Activated T-cell treated with anti-CD3 and anti-CD28 coated beads for 4 hours (primary cell): ENCODE data around the gene RTN3.

ENCODE experiments used
- DNase-seq: peaks from one replicate; pipeline ENCODE4 v3.0.0-alpha.2; 2020

The RTN3 gene

GRCh38 chr11:63745304-63746170 is 64.2 kb downstream of the RTN3 start:
- no peak for DNase-seq

- DNase-seq = no peak
Measured at GRCh38 chr11:63747011-63747410, 65.7 kb downstream of the RTN3 start.

DNA sequence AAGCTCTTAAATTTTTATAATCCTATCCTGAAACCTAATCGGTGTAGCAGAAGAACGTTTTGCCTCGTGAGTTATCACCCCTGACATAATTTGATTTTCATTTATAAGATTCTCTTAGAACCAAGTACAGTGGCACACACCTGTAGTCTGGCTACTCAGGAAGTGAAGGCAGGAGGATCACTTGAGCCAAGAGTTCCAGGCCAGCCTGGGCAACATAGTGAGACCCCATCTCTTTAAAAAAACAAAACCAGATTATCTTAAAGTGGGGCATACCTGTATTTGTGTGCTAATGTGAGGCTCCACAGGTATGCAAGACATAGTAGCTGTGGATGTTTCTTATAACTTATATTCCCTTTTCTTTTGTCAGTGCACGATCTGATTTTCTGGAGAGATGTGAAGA is 68.3 kb downstream of the RTN3 start:
- no peak for DNase-seq

GRCh38 chr11:63756919-63757761 is 75.8 kb downstream of the RTN3 start:
- DNase-seq = no peak

DNA sequence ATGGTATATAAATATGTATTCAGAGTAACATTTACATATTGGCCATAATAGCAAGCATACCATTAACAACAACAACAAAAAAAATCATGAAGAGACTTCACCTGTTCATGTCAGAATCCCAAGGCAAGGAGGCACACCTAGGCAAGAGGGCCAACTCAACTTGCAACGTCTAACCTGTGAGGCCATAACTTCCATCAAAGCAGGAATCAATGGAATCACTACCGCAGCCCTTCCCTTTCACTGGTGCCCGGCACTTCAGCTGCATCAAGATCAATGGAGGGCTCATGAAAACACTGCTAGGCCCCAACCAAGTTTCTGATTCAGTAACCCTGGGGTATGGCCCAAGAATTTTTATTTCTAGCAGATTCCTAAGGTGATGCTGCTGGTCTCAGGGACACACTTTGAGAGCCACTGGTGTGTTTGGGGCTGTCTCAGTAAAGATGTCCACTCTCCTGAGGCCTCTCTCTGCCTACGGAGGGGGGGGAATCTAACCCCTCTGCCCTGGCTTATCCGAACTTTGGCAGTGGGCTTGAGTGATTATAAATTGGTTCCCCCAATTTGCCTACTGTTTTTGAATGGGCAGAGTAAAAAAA is 79.3 kb downstream of the RTN3 start:
- DNase-seq = no peak

DNA sequence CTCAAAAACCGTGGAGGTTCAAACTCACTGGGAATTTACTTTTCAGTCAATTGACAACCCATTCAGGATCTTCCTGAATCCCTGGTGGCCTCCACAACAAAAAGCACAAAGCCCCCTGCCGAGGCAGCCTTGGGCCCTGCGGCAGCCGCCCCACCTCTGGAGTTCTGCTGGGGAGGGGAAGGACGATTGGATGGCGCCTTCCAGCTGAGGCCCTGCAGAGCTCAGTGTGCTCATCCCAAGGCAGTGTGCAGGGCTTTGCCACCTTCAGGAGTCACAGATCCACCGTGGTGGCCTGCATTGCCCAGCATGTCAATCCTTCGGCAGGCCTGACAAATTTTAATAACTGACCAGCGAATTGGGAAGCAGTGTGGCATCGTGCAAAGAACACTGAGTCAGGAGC is 79.9 kb downstream of the RTN3 start:
- no peak for DNase-seq

GRCh38 chr11:63761931-63762653 is 80.8 kb downstream of the RTN3 start:
- no peak for DNase-seq

GRCh38 chr11:63762654-63763495 is 81.6 kb downstream of the RTN3 start:
- DNase-seq = no peak

DNA sequence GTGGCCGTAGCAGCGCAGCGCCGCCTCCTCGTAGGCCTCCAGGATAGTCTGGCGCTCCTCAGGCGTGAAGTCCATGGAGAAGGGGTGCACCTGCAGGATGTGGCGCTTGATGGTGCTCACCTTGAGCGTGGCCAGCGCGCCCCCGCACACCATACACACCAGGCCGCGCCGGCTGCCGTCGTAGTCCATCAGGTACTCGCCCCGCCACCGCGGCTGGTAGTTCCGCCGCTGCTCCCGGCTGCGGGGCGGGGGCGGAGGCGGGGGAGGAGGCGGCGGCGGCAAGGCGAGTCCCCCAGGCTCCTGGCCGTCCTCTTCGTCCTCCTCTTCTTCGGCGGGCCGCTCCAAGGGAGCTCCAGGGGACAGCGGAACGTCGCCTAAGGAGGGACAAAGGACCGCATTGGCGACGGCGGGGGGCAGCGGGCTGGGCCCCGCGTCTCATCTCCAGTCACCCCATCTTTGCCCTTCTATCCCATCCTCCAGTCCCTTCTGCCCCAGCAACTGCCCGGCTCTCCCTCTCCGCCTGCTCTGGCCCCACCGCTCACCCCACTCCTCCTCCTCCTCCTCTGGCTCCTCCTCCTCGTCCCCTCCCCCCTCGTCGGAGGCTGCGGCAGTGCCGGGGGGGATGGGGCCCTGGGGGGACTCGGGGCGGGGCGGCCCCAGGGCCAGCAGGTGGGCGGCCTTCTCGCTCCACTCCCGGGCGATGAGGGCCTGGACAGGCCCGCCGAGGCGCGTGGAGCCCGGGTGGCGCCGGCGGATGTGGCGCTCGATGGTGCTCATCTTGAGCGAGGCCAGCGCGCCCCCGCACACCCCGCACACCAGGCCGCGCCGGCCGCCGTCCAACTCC is 82.4 kb downstream of the RTN3 start:
- no peak for DNase-seq

- no peak for DNase-seq
Measured at GRCh38 chr11:63764340-63764678, 83.0 kb downstream of the RTN3 start.

- no peak for DNase-seq
Measured at GRCh38 chr11:63764679-63765647, 83.7 kb downstream of the RTN3 start.

DNA sequence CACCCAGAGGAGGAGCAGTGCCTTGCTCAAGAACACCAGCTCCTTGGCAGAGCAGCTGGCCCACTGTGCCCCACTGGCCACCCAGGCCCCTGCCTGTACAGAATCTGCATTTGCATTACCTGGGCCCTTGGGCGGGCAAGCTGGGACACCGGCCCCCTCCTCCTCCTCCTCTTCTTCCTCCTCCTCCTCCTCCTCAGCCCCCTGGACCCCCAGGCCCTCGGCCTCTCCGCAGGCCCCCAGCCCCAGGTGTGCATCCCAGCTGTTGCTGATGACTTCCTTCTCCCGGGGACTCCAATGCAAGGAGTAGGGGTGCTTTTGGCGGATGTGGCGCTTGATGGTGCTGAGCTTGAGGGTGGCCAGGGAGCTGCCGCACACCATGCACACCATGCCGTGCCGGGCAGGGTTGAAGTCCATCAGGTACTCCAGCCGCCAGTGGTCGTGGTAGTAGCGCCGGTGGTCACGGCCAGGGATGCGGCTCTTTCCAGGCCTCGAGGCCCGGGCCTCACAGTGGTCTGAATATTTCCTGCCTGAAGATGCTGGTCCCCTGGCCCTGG is 84.5 kb downstream of the RTN3 start:
- DNase-seq = no peak

- DNase-seq = no peak
Measured at GRCh38 chr11:63766531-63767235, 85.4 kb downstream of the RTN3 start.

GRCh38 chr11:63767267-63767564 is 85.9 kb downstream of the RTN3 start:
- DNase-seq = no peak

DNA sequence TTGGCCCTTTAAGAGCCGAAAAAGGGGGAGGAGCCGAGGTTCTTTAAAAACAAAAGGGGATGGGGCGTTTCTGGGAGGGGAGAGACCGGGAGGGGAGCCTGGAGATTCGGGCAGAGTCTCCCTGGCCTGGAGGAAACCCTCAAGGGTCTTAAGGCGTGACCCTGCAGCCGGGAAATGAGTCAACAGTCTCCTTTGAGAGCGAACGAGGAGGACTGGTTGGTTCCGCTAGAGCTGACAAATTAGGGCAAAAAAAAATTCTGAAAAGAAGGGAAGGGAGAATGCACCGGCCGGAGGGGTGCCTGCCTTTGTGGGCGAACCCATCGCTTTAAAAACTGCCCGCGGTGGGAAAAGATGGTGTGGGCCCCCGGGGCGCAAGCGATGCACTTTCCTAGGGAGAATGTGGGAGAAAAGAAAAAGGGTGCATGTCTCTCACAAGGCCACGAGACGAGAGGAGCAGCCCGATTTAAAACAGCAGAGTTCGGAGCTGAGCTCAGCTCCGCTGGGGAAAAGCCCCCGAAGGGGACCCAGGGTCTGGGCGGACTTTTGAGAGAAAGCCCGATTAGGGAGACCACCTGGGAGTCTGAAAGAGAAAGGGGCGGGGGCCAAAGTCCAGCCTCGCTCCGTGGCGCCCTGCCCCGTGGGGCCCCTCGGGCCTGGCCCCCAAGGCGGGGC is 86.4 kb downstream of the RTN3 start:
- no peak for DNase-seq

GRCh38 chr11:63768237-63769041 is 87.1 kb downstream of the RTN3 start, which contains the start of gene ZFTA:
Gene ZFTA (minus strand): TSS chr11:63768775. CDS start chr11:63768622, 153 bp downstream.
- peak; percentile 54 for DNase-seq

DNA sequence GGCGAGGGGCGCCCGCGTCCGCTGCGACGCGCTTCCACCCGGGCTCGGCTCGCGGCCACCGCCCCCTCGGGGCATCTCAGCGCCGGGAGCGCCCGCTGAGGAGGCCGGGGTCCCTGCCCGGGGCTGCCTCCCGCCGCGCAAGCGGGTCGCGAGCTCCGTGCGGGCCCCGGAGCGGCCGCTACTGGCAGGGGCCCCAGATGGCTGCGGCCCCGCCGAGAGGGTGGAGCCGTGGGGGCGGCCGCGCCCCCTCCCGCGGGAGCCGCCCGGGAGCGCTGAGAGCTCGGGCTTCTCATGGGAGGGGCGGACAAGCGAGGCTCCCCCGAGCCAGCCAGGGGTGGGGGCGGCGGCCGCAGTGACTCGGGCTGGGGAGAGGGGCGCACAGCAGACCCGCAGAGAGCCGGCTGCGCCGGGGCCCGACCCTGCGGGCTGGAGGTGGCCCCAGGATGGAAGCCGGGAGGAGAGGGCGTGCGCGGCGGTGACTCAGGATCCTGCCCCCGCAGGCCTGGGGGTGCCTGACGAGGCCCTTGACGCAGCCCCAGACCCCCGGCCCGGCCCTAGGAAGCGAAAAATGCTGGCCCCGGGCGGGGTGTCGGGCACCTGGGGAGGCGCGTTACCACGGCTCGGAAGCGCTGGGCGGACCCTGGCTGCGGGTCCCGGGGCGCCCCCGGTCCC is 87.9 kb downstream of the RTN3 start:
- peak; percentile 30 for DNase-seq
